ENCODE measurements around the gene LRRC8E. TPM values are rescaled to one million over a fixed set of nuclear protein-coding genes. Genes with fewer than 3 reads are reported as not detected.

The LRRC8E gene
- total RNA-seq, 5 donors from 2014 or later (not counting 1 experiment from before 2014, with no cell fraction given) = 0.06 TPM; not detected in 4

- peaks cover 4 to 20% of the 10 kb centered on the region in 2 donors for H3K27me3 Mint-ChIP-seq
- peaks cover 2 to 64% of the 10 kb centered on the region in 2 experiments for H3K27me3 ChIP-seq (replicated peaks in 1 of 2; ENCODE audit: control insufficient read depth in 2 of 2, extremely low read depth in 1 of 2, insufficient read depth in 2 of 2, low read length in 1 of 2)
- H3K9me3 Mint-ChIP-seq = no peaks in the 10 kb centered on the region
- no peak overlapping the region for H3K27ac ChIP-seq (ENCODE audit: low read length)
- no peaks in the 10 kb centered on the region for H3K4me1 Mint-ChIP-seq
- H3K36me3 Mint-ChIP-seq = no peaks in the 10 kb centered on the region
- no peaks in the 10 kb centered on the region for H3K9me3 ChIP-seq
- no peaks in the 10 kb centered on the region for H3K36me3 ChIP-seq (ENCODE audit: control insufficient read depth in 2 of 2, extremely low read depth in 1 of 2, insufficient read depth in 1 of 2, low read length in 1 of 2)
- no peak overlapping the region for H3K4me3 ChIP-seq (ENCODE audit: control insufficient read depth in 1 of 2, extremely low read depth in 1 of 2, low read length in 1 of 2)
- no peak for ATAC-seq (replicated peaks in 1 of 4)
- CTCF ChIA-PET = no interaction called here
- H3K27ac Mint-ChIP-seq = no peak overlapping the region
- H3K4me1 ChIP-seq (ENCODE audit: control insufficient read depth in 1 of 2, extremely low read depth in 1 of 2, insufficient read depth in 2 of 2, low read length in 2 of 2) = no peaks in the 10 kb centered on the region
- WGBS (ENCODE audit: insufficient coverage) = 62% methylated on average over 15 of the region's 18 CpGs
- DNase-seq = no peak
- POLR2A ChIA-PET = interaction anchor here in 1 of 2 donors (0.5 kb wide), 1 partner anchor 54 kb away, joined by 3 read pairs; no protein-coding TSS in a partner anchor
- no peak overlapping the region for H3K4me3 Mint-ChIP-seq
Measured at GRCh38 chr19:7894612-7895309, 6.5 kb downstream of the LRRC8E start.

DNA sequence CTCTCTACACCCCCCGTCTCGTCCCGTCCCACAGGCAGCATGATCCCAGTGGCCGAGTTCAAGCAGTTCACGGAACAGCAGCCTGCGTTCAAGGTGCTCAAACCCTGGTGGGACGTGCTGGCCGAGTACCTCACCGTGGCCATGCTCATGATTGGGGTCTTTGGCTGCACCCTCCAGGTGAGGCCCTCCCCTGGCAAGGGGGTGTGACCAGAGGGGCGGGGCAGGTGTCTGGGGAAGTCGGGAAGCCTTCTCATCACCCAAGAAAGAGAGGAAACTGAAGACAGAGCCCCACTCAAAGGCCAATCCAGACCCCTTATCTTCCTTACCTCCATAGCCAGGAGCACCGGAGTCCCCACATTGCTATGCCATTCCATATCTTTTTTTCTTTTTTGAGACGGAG is 7.3 kb downstream of the LRRC8E start:
- no peak for ATAC-seq (replicated peaks in 1 of 4)
- Mint-ChIP-seq H3K27me3 (peaks cover 4 to 20% of the 10 kb centered on the region in 2 donors), H3K9me3 (no peaks in the 10 kb centered on the region), H3K27ac (no peak overlapping the region), H3K4me3 (no peak overlapping the region), H3K36me3 (no peaks in the 10 kb centered on the region), H3K4me1 (no peaks in the 10 kb centered on the region)
- Histone ChIP-seq H3K27me3 (replicated peaks in 1 of 2; ENCODE audit: control insufficient read depth in 2 of 2, extremely low read depth in 1 of 2, insufficient read depth in 2 of 2, low read length in 1 of 2) (peaks cover 2 to 67% of the 10 kb centered on the region in 2 experiments), H3K4me3 (ENCODE audit: control insufficient read depth in 1 of 2, extremely low read depth in 1 of 2, low read length in 1 of 2) (no peak overlapping the region), H3K4me1 (ENCODE audit: control insufficient read depth in 1 of 2, extremely low read depth in 1 of 2, insufficient read depth in 2 of 2, low read length in 2 of 2) (no peaks in the 10 kb centered on the region), H3K36me3 (ENCODE audit: control insufficient read depth in 2 of 2, extremely low read depth in 1 of 2, insufficient read depth in 1 of 2, low read length in 1 of 2) (no peaks in the 10 kb centered on the region), H3K9me3 (no peaks in the 10 kb centered on the region), H3K27ac (ENCODE audit: low read length) (no peak overlapping the region)
- no peak for DNase-seq
- ChIA-PET CTCF (no interaction called here), POLR2A (no interaction called here)
- WGBS (ENCODE audit: insufficient coverage) = 90% methylated on average over 11 of the region's 13 CpGs

- Histone ChIP-seq H3K36me3 (ENCODE audit: control insufficient read depth in 2 of 2, extremely low read depth in 1 of 2, insufficient read depth in 1 of 2, low read length in 1 of 2) (no peaks in the 10 kb centered on the region), H3K9me3 (no peaks in the 10 kb centered on the region), H3K4me3 (ENCODE audit: control insufficient read depth in 1 of 2, extremely low read depth in 1 of 2, low read length in 1 of 2) (no peak overlapping the region), H3K27ac (ENCODE audit: low read length) (no peak overlapping the region), H3K4me1 (ENCODE audit: control insufficient read depth in 1 of 2, extremely low read depth in 1 of 2, insufficient read depth in 2 of 2, low read length in 2 of 2) (no peaks in the 10 kb centered on the region), H3K27me3 (replicated peaks in 1 of 2; ENCODE audit: control insufficient read depth in 2 of 2, extremely low read depth in 1 of 2, insufficient read depth in 2 of 2, low read length in 1 of 2) (peaks cover 0 to 59% of the 10 kb centered on the region in 2 experiments)
- ChIA-PET CTCF (no interaction called here), POLR2A (no interaction called here)
- Mint-ChIP-seq H3K4me3 (no peak overlapping the region), H3K36me3 (no peaks in the 10 kb centered on the region), H3K27me3 (peaks cover 4 to 14% of the 10 kb centered on the region in 2 donors), H3K27ac (no peak overlapping the region), H3K4me1 (peaks cover 0 to 2% (median 0%) of the 10 kb centered on the region in 3 donors), H3K9me3 (no peaks in the 10 kb centered on the region)
- ATAC-seq (replicated peaks in 1 of 4) (no peak), DNase-seq (no peak)
- WGBS (ENCODE audit: insufficient coverage) = 85% methylated on average over 6 of the region's 11 CpGs
Measured at GRCh38 chr19:7897292-7897691, 9.0 kb downstream of the LRRC8E start.

DNA sequence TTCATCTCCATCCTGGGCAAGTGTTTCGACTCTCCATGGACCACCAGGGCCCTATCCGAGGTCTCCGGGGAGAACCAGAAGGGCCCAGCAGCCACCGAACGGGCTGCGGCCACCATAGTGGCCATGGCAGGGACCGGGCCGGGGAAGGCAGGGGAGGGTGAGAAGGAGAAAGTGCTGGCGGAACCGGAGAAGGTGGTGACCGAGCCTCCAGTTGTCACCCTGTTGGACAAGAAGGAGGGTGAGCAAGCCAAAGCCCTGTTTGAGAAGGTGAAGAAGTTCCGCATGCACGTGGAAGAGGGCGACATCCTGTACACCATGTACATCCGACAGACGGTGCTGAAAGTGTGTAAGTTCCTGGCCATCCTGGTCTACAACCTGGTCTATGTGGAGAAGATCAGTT is 10.7 kb downstream of the LRRC8E start:
- no peak overlapping the region for H3K4me3 ChIP-seq (ENCODE audit: control insufficient read depth in 1 of 2, extremely low read depth in 1 of 2, low read length in 1 of 2)
- POLR2A ChIA-PET = no interaction called here
- CTCF ChIA-PET = no interaction called here

DNA sequence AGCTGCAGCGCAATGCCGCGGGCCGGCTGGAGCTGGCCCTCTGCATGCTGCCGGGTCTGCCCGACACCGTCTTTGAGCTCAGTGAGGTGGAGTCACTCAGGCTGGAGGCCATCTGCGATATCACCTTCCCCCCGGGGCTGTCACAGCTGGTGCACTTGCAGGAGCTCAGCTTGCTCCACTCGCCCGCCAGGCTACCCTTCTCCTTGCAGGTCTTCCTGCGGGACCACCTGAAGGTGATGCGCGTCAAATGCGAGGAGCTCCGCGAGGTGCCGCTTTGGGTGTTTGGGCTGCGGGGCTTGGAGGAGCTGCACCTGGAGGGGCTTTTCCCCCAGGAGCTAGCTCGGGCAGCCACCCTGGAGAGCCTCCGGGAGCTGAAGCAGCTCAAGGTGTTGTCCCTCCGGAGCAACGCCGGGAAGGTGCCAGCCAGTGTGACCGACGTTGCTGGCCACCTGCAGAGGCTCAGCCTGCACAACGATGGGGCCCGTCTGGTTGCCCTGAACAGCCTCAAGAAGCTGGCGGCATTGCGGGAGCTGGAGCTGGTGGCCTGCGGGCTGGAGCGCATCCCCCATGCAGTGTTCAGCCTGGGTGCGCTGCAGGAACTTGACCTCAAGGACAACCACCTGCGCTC is 11.6 kb downstream of the LRRC8E start:
- ChIA-PET POLR2A (interaction anchor here in 1 of 2 donors (0.8 kb wide), 1 partner anchor 30 kb away, joined by 3 read pairs; no protein-coding TSS in a partner anchor), CTCF (interaction anchor here in 1 of 2 donors (0.9 kb wide), 2 partner anchors 20 to 340 kb away, joined by 3 to 7 read pairs; partner anchors contain the start of gene SNAPC2)
- Histone ChIP-seq H3K36me3 (ENCODE audit: control insufficient read depth in 2 of 2, extremely low read depth in 1 of 2, insufficient read depth in 1 of 2, low read length in 1 of 2) (no peaks in the 10 kb centered on the region), H3K9me3 (no peaks in the 10 kb centered on the region), H3K4me3 (ENCODE audit: control insufficient read depth in 1 of 2, extremely low read depth in 1 of 2, low read length in 1 of 2) (no peak overlapping the region), H3K27me3 (replicated peaks in 1 of 2; ENCODE audit: control insufficient read depth in 2 of 2, extremely low read depth in 1 of 2, insufficient read depth in 2 of 2, low read length in 1 of 2) (peaks cover 0 to 34% of the 10 kb centered on the region in 2 experiments), H3K4me1 (ENCODE audit: control insufficient read depth in 1 of 2, extremely low read depth in 1 of 2, insufficient read depth in 2 of 2, low read length in 2 of 2) (peaks cover 2 to 18% of the 10 kb centered on the region in 2 experiments), H3K27ac (ENCODE audit: low read length) (no peak overlapping the region)
- DNase-seq = no peak
- WGBS (ENCODE audit: insufficient coverage) = 90% methylated on average over 33 of the region's 34 CpGs
- Mint-ChIP-seq H3K27me3 (peaks cover 0 to 3% of the 10 kb centered on the region in 2 donors), H3K27ac (no peak overlapping the region), H3K4me1 (peaks cover 12 to 17% (median 16%) of the 10 kb centered on the region in 3 donors), H3K4me3 (no peak overlapping the region), H3K36me3 (peaks cover 1% of the 10 kb centered on the region), H3K9me3 (no peaks in the 10 kb centered on the region)
- ATAC-seq (replicated peaks in 1 of 4) = no peak

More for the DNA sequence above, 10.7 kb downstream of the LRRC8E start:
- peaks cover 0 to 10% of the 10 kb centered on the region in 2 experiments for H3K4me1 ChIP-seq (ENCODE audit: control insufficient read depth in 1 of 2, extremely low read depth in 1 of 2, insufficient read depth in 2 of 2, low read length in 2 of 2)
- peaks cover 0 to 43% of the 10 kb centered on the region in 2 experiments for H3K27me3 ChIP-seq (replicated peaks in 1 of 2; ENCODE audit: control insufficient read depth in 2 of 2, extremely low read depth in 1 of 2, insufficient read depth in 2 of 2, low read length in 1 of 2)
- no peaks in the 10 kb centered on the region for H3K9me3 ChIP-seq
- DNase-seq = no peak
- H3K27ac ChIP-seq (ENCODE audit: low read length) = no peak overlapping the region
- Mint-ChIP-seq H3K36me3 (no peaks in the 10 kb centered on the region), H3K4me1 (peaks cover 7 to 11% (median 10%) of the 10 kb centered on the region in 3 donors), H3K27ac (no peak overlapping the region), H3K9me3 (no peaks in the 10 kb centered on the region), H3K4me3 (no peak overlapping the region), H3K27me3 (peaks cover 4 to 10% of the 10 kb centered on the region in 2 donors)
- ATAC-seq (replicated peaks in 1 of 4) = no peak
- no peaks in the 10 kb centered on the region for H3K36me3 ChIP-seq (ENCODE audit: control insufficient read depth in 2 of 2, extremely low read depth in 1 of 2, insufficient read depth in 1 of 2, low read length in 1 of 2)
- 93% methylated on average over 15 of the region's 16 CpGs for WGBS (ENCODE audit: insufficient coverage)

- ChIA-PET POLR2A (interaction anchor here in 1 of 2 donors (0.8 kb wide), 1 partner anchor 31 kb away, joined by 3 read pairs; no protein-coding TSS in a partner anchor), CTCF (interaction anchor here in 1 of 2 donors (0.9 kb wide), 2 partner anchors 20 to 340 kb away, joined by 3 to 7 read pairs; partner anchors contain the start of gene SNAPC2)
- H3K27ac ChIP-seq (ENCODE audit: low read length) = no peak overlapping the region
- ATAC-seq (replicated peaks in 1 of 4) (no peak), DNase-seq (no peak)
- Mint-ChIP-seq H3K4me3 (no peak overlapping the region), H3K27me3 (no peaks in the 10 kb centered on the region), H3K9me3 (no peaks in the 10 kb centered on the region), H3K27ac (no peak overlapping the region), H3K4me1 (peaks cover 16 to 22% (median 21%) of the 10 kb centered on the region in 3 donors), H3K36me3 (peaks cover 4% of the 10 kb centered on the region)
- 81% methylated on average over 20 of the region's 21 CpGs for WGBS (ENCODE audit: insufficient coverage)
- peaks cover 0 to 28% of the 10 kb centered on the region in 2 experiments for H3K27me3 ChIP-seq (replicated peaks in 1 of 2; ENCODE audit: control insufficient read depth in 2 of 2, extremely low read depth in 1 of 2, insufficient read depth in 2 of 2, low read length in 1 of 2)
- H3K9me3 ChIP-seq = no peaks in the 10 kb centered on the region
- H3K36me3 ChIP-seq (ENCODE audit: control insufficient read depth in 2 of 2, extremely low read depth in 1 of 2, insufficient read depth in 1 of 2, low read length in 1 of 2) = no peaks in the 10 kb centered on the region
- no peak overlapping the region for H3K4me3 ChIP-seq (ENCODE audit: control insufficient read depth in 1 of 2, extremely low read depth in 1 of 2, low read length in 1 of 2)
- peaks cover 6 to 24% of the 10 kb centered on the region in 2 experiments for H3K4me1 ChIP-seq (ENCODE audit: control insufficient read depth in 1 of 2, extremely low read depth in 1 of 2, insufficient read depth in 2 of 2, low read length in 2 of 2)
Measured at GRCh38 chr19:7900401-7900870, 12.1 kb downstream of the LRRC8E start.

Measured in T-cell (primary cell).